Measurements from ENCODE around the gene TXNDC17. TPM values are rescaled to one million over a fixed set of nuclear protein-coding genes. Genes with fewer than 3 reads are reported as not detected.

The TXNDC17 gene
- total and polyA plus RNA-seq, 7 donors, result 27.5 to 159 (median 41.1) TPM

DNA sequence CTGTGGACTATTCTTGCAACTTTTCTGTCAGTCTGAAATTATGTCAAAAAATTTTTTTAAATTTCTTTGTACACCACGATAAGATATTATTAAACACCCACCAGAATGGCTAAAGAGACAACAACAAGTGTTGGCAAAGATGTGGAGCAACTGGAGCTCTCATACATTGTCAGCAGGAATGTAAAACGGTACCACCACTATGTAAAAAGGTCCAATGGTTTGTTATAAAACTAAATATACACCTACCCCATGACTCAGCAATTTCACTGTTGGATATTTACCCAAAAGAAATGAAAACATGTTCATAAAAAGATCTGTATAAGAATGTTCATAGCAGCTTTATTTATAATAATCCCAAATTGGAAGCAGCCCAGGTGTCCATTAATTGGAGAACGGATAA is 7.6 kb upstream of the TXNDC17 start:
- TF ChIP-seq, protein P1, sequence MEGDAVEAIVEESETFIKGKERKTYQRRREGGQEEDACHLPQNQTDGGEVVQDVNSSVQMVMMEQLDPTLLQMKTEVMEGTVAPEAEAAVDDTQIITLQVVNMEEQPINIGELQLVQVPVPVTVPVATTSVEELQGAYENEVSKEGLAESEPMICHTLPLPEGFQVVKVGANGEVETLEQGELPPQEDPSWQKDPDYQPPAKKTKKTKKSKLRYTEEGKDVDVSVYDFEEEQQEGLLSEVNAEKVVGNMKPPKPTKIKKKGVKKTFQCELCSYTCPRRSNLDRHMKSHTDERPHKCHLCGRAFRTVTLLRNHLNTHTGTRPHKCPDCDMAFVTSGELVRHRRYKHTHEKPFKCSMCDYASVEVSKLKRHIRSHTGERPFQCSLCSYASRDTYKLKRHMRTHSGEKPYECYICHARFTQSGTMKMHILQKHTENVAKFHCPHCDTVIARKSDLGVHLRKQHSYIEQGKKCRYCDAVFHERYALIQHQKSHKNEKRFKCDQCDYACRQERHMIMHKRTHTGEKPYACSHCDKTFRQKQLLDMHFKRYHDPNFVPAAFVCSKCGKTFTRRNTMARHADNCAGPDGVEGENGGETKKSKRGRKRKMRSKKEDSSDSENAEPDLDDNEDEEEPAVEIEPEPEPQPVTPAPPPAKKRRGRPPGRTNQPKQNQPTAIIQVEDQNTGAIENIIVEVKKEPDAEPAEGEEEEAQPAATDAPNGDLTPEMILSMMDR (IDR thresholded peaks at IDR 0.05), result no peak
- Histone ChIP-seq H3K4me3 (no peak overlapping the region), H3K27me3 (ENCODE audit: insufficient read depth in 3 of 3, low read length in 2 of 3) (no peaks in the 10 kb centered on the region), H3K9me3 (no peaks in the 10 kb centered on the region), H3K27ac (no peak overlapping the region), H3K4me1 (no peaks in the 10 kb centered on the region), H3K36me3 (ENCODE audit: insufficient read depth in 1 of 2, low read depth in 1 of 2) (peaks cover 0 to 54% of the 10 kb centered on the region in 2 donors)
- ATAC-seq, result no peak
- intact Hi-C loops (cut with DNase I), result no loop called here
- DNase-seq, result no peak
- 90 to 99% (median 97%) methylated on average over 3 of the region's 3 CpGs for WGBS, 3 donors

DNA sequence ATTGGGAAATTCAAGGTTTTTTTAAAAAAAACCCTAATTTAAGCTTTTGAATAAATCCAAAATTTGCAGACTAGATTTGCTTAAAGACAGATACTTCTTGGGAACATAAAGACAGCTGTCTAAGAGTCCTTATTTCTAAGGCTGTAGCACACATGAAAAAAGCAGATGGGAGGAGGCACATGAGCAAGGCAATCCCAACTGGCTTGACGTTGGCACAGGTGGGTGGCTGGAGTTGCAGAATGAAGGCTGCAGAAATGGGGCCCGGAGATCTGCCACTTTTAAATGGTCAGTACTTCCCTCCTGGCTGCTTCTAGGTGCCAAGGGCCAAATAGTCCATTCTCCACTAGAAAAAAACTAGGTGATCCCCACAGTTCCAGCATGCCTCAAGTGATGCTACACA is 4.8 kb upstream of the TXNDC17 start:
- Histone ChIP-seq H3K36me3 (ENCODE audit: insufficient read depth in 1 of 2, low read depth in 1 of 2) (peaks cover 0 to 36% of the 10 kb centered on the region in 2 donors), H3K27ac (no peak overlapping the region), H3K9me3 (no peaks in the 10 kb centered on the region), H3K4me3 (no peak overlapping the region), H3K27me3 (ENCODE audit: insufficient read depth in 3 of 3, low read length in 2 of 3) (no peaks in the 10 kb centered on the region), H3K4me1 (peaks cover 5% of the 10 kb centered on the region)
- TF ChIP-seq, protein P1 (IDR thresholded peaks at IDR 0.05), result no peak
- DNase-seq (no peak), ATAC-seq (no peak)
- whole genome bisulfite sequencing, 3 donors, result 56 to 69% (median 60%) methylated on average over 2 of the region's 2 CpGs
- intact Hi-C loops (cut with DNase I), result no loop called here

DNA sequence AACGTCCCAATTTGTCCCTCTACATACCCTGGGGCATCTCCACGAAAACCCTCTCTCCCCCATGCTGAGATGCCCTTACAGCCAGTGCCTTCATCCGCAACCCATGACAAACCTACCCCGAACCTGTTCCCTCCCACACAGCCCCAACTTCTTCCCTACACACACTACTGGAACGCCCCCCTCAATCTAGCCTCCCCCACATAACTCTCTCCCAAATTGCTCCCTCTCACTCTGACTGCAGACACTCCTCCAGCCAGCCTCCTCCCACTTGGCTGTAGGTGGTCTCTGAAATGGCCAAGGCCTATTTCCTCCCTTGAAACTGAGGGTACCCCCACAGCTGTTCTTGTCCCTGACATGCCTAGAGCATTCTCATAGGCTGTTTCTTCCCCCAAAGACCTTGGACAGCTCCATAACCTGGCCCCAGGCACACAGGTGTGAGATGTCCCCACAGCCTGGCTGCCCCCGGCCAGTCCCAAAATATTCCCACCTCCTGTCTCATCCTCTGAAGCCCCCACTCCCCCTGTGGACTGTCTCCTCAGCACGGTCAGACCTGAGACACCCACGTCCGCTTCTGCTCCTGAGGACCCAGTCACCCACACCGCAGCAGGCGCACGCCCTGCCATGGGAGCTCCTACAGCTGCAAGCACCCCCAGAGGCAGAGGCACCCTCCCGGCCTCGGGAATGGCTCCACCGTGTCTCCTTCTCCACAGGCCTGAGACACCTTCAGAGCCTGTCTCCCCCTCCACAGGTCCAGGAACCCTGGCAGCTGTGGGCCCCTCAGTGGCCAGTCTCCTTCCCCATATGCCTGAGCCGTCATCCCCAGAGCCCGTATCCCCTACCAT is 4.0 kb upstream of the TXNDC17 start:
- 89 to 91% (median 89%) methylated on average over 17 of the region's 17 CpGs for WGBS, 3 donors
- intact Hi-C loops (cut with DNase I), result no loop called here

DNA sequence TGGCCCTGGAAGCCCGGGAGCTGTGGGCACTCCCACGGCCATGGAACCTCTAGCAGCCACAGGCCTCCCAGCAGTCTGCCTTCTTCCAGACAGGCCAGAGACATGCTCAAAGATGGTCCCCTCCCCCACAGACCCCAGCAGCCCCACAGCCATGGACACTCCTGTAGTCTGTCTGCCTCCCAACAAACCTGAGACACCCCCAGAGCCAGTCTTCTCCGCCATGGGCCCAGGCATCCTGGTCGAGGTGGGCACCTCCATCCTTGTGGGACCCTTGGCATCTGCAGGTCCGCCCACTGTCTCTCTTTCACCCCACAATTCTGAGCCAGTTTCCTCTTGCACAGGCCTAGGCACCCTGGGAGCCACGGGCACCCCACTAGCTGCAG is 3.4 kb upstream of the TXNDC17 start:
- Histone ChIP-seq H3K27ac (no peak overlapping the region), H3K9me3 (no peaks in the 10 kb centered on the region), H3K4me3 (no peak overlapping the region), H3K27me3 (ENCODE audit: insufficient read depth in 3 of 3, low read length in 2 of 3) (no peaks in the 10 kb centered on the region), H3K36me3 (ENCODE audit: insufficient read depth in 1 of 2, low read depth in 1 of 2) (peaks cover 0 to 24% of the 10 kb centered on the region in 2 donors), H3K4me1 (peaks cover 13% of the 10 kb centered on the region)
- ATAC-seq (no peak), DNase-seq (no peak)
- intact Hi-C loops (cut with DNase I), result no loop called here
- 89 to 97% (median 90%) methylated on average over 4 to 6 of the region's 6 CpGs for WGBS, 3 donors
- TF ChIP-seq, protein P1 (IDR thresholded peaks at IDR 0.05), result no peak

More for the DNA sequence above, 4.0 kb upstream of the TXNDC17 start:
- Histone ChIP-seq H3K9me3 (no peaks in the 10 kb centered on the region), H3K27me3 (ENCODE audit: insufficient read depth in 3 of 3, low read length in 2 of 3) (no peaks in the 10 kb centered on the region), H3K4me1 (peaks cover 11% of the 10 kb centered on the region), H3K4me3 (no peak overlapping the region), H3K27ac (no peak overlapping the region), H3K36me3 (ENCODE audit: insufficient read depth in 1 of 2, low read depth in 1 of 2) (peaks cover 0 to 29% of the 10 kb centered on the region in 2 donors)
- TF ChIP-seq, protein P1 (IDR thresholded peaks at IDR 0.05), result no peak
- no peak for ATAC-seq
- no peak for DNase-seq

Data from psoas muscle (tissue), 8 donors.